SKM-1 (cell line): ENCODE results near the gene TSC22D2.
A peak's percentile ranks its signal among the peaks of the same experiment; 100 is the strongest.
"Not testable (repeated sequence)": the region's sequence is repeated elsewhere in the genome, so short reads cannot be mapped to it uniquely, and the experiment has no call there.

Experiments
- DNase-seq: peaks from one replicate; lab custom pipeline; 2025; ENCODE audit not compliant: unreplicated experiment; lab: John Stamatoyannopoulos, UW

Gene TSC22D2

GRCh38 chr3:150479370-150479769 is 71.3 kb downstream of the TSC22D2 start:
- no peak for DNase-seq

GRCh38 chr3:150480877-150481276 is 72.8 kb downstream of the TSC22D2 start:
- DNase-seq, result no peak

- DNase-seq, result no peak
Observed at GRCh38 chr3:150483226-150483625, 75.1 kb downstream of the TSC22D2 start.

GRCh38 chr3:150484410-150484809 is 76.3 kb downstream of the TSC22D2 start:
- DNase-seq, result no peak

- DNase-seq, result no peak
Observed at GRCh38 chr3:150488867-150489266, 80.8 kb downstream of the TSC22D2 start.

- no peak for DNase-seq
Observed at GRCh38 chr3:150490277-150490986, 82.3 kb downstream of the TSC22D2 start.

GRCh38 chr3:150494411-150494977 is 86.4 kb downstream of the TSC22D2 start:
- no peak for DNase-seq

GRCh38 chr3:150495149-150495548 is 87.1 kb downstream of the TSC22D2 start:
- DNase-seq, result peak; percentile 31

- DNase-seq, result peak; percentile 8
Observed at GRCh38 chr3:150495563-150496168, 87.6 kb downstream of the TSC22D2 start.

- DNase-seq, result no peak
Observed at GRCh38 chr3:150497956-150498355, 89.9 kb downstream of the TSC22D2 start.

- not testable (repeated sequence) for DNase-seq
Observed at GRCh38 chr3:150500960-150501359, 92.9 kb downstream of the TSC22D2 start.

- DNase-seq, result no peak
Observed at GRCh38 chr3:150503402-150504099, 95.5 kb downstream of the TSC22D2 start.

- DNase-seq, result no peak
Observed at GRCh38 chr3:150504483-150504882, 96.4 kb downstream of the TSC22D2 start.

- no peak for DNase-seq
Observed at GRCh38 chr3:150508401-150508800, 100.3 kb downstream of the TSC22D2 start.

GRCh38 chr3:150509780-150510179 is 101.7 kb downstream of the TSC22D2 start:
- no peak for DNase-seq

- no peak for DNase-seq
Observed at GRCh38 chr3:150511122-150511821, 103.2 kb downstream of the TSC22D2 start.

GRCh38 chr3:150515210-150515609 is 107.1 kb downstream of the TSC22D2 start:
- no peak for DNase-seq
